Measurements from ENCODE around the gene TUT7.

The TUT7 gene

GRCh38 chr9:86285261-86285660, 68.9 kb downstream of the TUT7 start:
- H3K27me3 ChIP-seq (ENCODE audit: insufficient read depth, insufficient read length), result peaks cover 4% of the 10 kb centered on the region
- no peak overlapping the region for H3K4me3 ChIP-seq (ENCODE audit: insufficient read length, low read depth)
- no peak overlapping the region for H3K9ac ChIP-seq (ENCODE audit: insufficient read length, low read depth)
- DNase-seq (ENCODE audit: low read depth, low spot score), result no peak
- no peak for TF ChIP-seq ZNF274 (IDR thresholded peaks at IDR 0.05; ENCODE audit: low read depth, low read length)
- no peak for TF ChIP-seq SUZ12 (IDR thresholded peaks at IDR 0.05; ENCODE audit: extremely low read depth, insufficient read depth, insufficient read length)
- TF ChIP-seq YY1 (IDR thresholded peaks at IDR 0.05; ENCODE audit: insufficient read depth, insufficient read length), result no peak
- no peaks in the 10 kb centered on the region for H3K9me3 ChIP-seq (ENCODE audit: insufficient read depth, low read length)
- no peaks in the 10 kb centered on the region for H3K4me1 ChIP-seq (ENCODE audit: insufficient read depth, insufficient read length)
- H3K36me3 ChIP-seq (ENCODE audit: insufficient read depth, insufficient read length, low read length), result no peaks in the 10 kb centered on the region

GRCh38 chr9:86282979-86283535, 71.2 kb downstream of the TUT7 start:
- DNase-seq (ENCODE audit: low read depth, low spot score), result no peak

DNA sequence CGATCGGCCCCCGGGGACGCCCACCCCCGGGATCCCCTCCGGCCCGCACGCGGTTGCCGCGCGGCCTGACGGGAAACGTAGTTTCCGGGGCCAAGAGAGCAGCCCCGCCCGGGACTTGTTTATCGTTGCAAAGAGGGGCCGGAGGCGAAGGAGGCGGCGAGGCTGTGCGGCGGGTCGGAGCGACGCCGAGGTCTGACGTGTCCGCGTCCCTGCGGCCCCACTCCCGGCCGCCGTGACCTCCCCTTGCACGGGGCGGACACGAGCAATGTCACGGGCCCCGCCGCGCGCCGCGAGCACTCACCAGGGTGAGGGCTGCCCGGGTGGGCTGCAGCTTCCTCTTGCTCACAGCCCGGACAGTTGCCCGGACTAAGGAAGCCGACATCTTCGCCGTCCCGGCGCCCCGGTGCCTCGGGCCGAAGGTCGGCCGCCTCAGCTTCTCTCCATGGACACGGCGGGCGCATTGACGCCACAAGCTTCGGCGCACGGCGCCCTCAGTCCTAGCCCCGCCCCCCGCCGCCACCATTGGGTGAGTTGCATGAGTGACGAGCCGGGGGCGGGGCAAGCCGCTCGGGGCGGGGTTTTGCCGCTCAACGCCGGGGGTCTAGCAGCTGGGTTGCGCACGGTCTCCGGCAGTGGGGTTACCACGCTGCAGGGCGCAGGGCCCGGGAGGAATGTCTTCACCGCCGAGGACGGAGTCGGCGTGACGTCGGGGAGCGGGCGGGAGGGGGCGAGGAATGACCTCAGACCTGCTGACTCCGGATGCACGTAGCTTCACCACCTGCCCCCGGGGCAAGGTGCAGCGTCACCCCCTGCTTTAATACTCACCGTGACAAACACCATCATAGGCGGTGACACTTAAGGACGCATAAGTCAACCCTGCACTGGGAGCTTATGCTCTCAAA, 71.9 kb downstream of the TUT7 start, which contains the start of gene ISCA1:
ISCA1 (minus strand) TSS at position 462 of the 902 bp plus-strand sequence; CDS start at position 382, 80 bp downstream.
- Histone ChIP-seq H3K4me1 (ENCODE audit: insufficient read depth, insufficient read length) (peaks cover 5% of the 10 kb centered on the region), H3K27me3 (ENCODE audit: insufficient read depth, insufficient read length) (peaks cover 4% of the 10 kb centered on the region), H3K9me3 (ENCODE audit: insufficient read depth, low read length) (no peaks in the 10 kb centered on the region), H3K36me3 (ENCODE audit: insufficient read depth, insufficient read length, low read length) (peaks cover 24% of the 10 kb centered on the region), H3K9ac (ENCODE audit: insufficient read length, low read depth) (peak within 1 kb of the TSS; percentile 94), H3K4me3 (ENCODE audit: insufficient read length, low read depth) (peak within 1 kb of the TSS; percentile 97)
- TF ChIP-seq YY1 (IDR thresholded peaks at IDR 0.05; ENCODE audit: insufficient read depth, insufficient read length), result no peak
- TF ChIP-seq SUZ12 (IDR thresholded peaks at IDR 0.05; ENCODE audit: extremely low read depth, insufficient read depth, insufficient read length), result no peak
- TF ChIP-seq ZNF274 (IDR thresholded peaks at IDR 0.05; ENCODE audit: low read depth, low read length), result no peak
- peak; percentile 94 for DNase-seq (ENCODE audit: low read depth, low spot score)

More at GRCh38 chr9:86282979-86283535, 71.2 kb downstream of the TUT7 start:
- no peaks in the 10 kb centered on the region for H3K9me3 ChIP-seq (ENCODE audit: insufficient read depth, low read length)
- H3K36me3 ChIP-seq (ENCODE audit: insufficient read depth, insufficient read length, low read length), result peaks cover 20% of the 10 kb centered on the region
- TF ChIP-seq SUZ12 (IDR thresholded peaks at IDR 0.05; ENCODE audit: extremely low read depth, insufficient read depth, insufficient read length) (no peak), ZNF274 (IDR thresholded peaks at IDR 0.05; ENCODE audit: low read depth, low read length) (no peak), YY1 (IDR thresholded peaks at IDR 0.05; ENCODE audit: insufficient read depth, insufficient read length) (no peak)
- peak overlapping the region; percentile 97 for H3K4me3 ChIP-seq (ENCODE audit: insufficient read length, low read depth)
- peaks cover 5% of the 10 kb centered on the region for H3K4me1 ChIP-seq (ENCODE audit: insufficient read depth, insufficient read length)
- peaks cover 4% of the 10 kb centered on the region for H3K27me3 ChIP-seq (ENCODE audit: insufficient read depth, insufficient read length)
- H3K9ac ChIP-seq (ENCODE audit: insufficient read length, low read depth), result peak overlapping the region; percentile 73

DNA sequence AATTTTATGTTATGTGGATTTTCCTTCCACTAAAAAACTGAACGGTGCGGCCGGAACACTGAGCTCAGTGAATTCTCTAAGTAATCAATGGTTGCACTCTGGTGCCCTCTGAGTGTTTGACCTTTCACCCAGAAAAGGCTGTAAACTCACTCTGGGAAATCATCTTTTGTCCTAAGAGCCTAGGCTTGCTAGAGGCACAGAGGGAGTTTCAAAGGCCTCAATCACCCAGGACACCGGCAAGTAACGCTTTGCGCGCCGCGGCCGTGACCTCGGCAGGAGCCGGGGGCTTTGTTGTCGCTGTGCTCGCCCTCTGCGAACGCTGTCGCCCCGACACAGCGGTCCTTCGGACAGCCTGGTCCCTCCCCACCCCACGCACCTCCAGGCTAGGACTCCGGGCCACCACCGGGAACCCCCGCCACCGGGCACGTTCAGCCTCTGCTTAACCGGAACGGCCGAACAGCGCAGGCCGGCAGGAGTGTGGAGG, 72.6 kb downstream of the TUT7 start:
- Histone ChIP-seq H3K9ac (ENCODE audit: insufficient read length, low read depth) (peak overlapping the region; percentile 94), H3K4me3 (ENCODE audit: insufficient read length, low read depth) (peak overlapping the region; percentile 97), H3K9me3 (ENCODE audit: insufficient read depth, low read length) (no peaks in the 10 kb centered on the region), H3K27me3 (ENCODE audit: insufficient read depth, insufficient read length) (peaks cover 4% of the 10 kb centered on the region), H3K36me3 (ENCODE audit: insufficient read depth, insufficient read length, low read length) (peaks cover 24% of the 10 kb centered on the region), H3K4me1 (ENCODE audit: insufficient read depth, insufficient read length) (peaks cover 5% of the 10 kb centered on the region)
- TF ChIP-seq YY1 (IDR thresholded peaks at IDR 0.05; ENCODE audit: insufficient read depth, insufficient read length) (no peak), ZNF274 (IDR thresholded peaks at IDR 0.05; ENCODE audit: low read depth, low read length) (no peak), SUZ12 (IDR thresholded peaks at IDR 0.05; ENCODE audit: extremely low read depth, insufficient read depth, insufficient read length) (no peak)
- DNase-seq (ENCODE audit: low read depth, low spot score), result no peak

GRCh38 chr9:86280580-86280979, 73.6 kb downstream of the TUT7 start:
- H3K4me1 ChIP-seq (ENCODE audit: insufficient read depth, insufficient read length), result peaks cover 8% of the 10 kb centered on the region
- peak overlapping the region; percentile 97 for H3K4me3 ChIP-seq (ENCODE audit: insufficient read length, low read depth)
- H3K9me3 ChIP-seq (ENCODE audit: insufficient read depth, low read length), result no peaks in the 10 kb centered on the region
- no peak for TF ChIP-seq YY1 (IDR thresholded peaks at IDR 0.05; ENCODE audit: insufficient read depth, insufficient read length)
- TF ChIP-seq ZNF274 (IDR thresholded peaks at IDR 0.05; ENCODE audit: low read depth, low read length), result no peak
- TF ChIP-seq SUZ12 (IDR thresholded peaks at IDR 0.05; ENCODE audit: extremely low read depth, insufficient read depth, insufficient read length), result no peak
- H3K27me3 ChIP-seq (ENCODE audit: insufficient read depth, insufficient read length), result peaks cover 4% of the 10 kb centered on the region
- H3K9ac ChIP-seq (ENCODE audit: insufficient read length, low read depth), result peak overlapping the region; percentile 32
- no peak for DNase-seq (ENCODE audit: low read depth, low spot score)
- H3K36me3 ChIP-seq (ENCODE audit: insufficient read depth, insufficient read length, low read length), result peaks cover 24% of the 10 kb centered on the region

- no peak for TF ChIP-seq YY1 (IDR thresholded peaks at IDR 0.05; ENCODE audit: insufficient read depth, insufficient read length)
- no peak for TF ChIP-seq ZNF274 (IDR thresholded peaks at IDR 0.05; ENCODE audit: low read depth, low read length)
- no peak for TF ChIP-seq SUZ12 (IDR thresholded peaks at IDR 0.05; ENCODE audit: extremely low read depth, insufficient read depth, insufficient read length)
- Histone ChIP-seq H3K27me3 (ENCODE audit: insufficient read depth, insufficient read length) (peaks cover 4% of the 10 kb centered on the region), H3K9me3 (ENCODE audit: insufficient read depth, low read length) (no peaks in the 10 kb centered on the region), H3K9ac (ENCODE audit: insufficient read length, low read depth) (no peak overlapping the region), H3K4me1 (ENCODE audit: insufficient read depth, insufficient read length) (peaks cover 8% of the 10 kb centered on the region), H3K4me3 (ENCODE audit: insufficient read length, low read depth) (no peak overlapping the region), H3K36me3 (ENCODE audit: insufficient read depth, insufficient read length, low read length) (peaks cover 28% of the 10 kb centered on the region)
- DNase-seq (ENCODE audit: low read depth, low spot score), result no peak
These were observed 74.4 kb downstream of the TUT7 start for GRCh38 chr9:86279839-86280238.

- no peak for DNase-seq (ENCODE audit: low read depth, low spot score)
These were observed 77.1 kb downstream of the TUT7 start for GRCh38 chr9:86277072-86277471.

More at GRCh38 chr9:86277072-86277471, 77.1 kb downstream of the TUT7 start:
- H3K36me3 ChIP-seq (ENCODE audit: insufficient read depth, insufficient read length, low read length), result peaks cover 55% of the 10 kb centered on the region
- TF ChIP-seq SUZ12 (IDR thresholded peaks at IDR 0.05; ENCODE audit: extremely low read depth, insufficient read depth, insufficient read length) (no peak), ZNF274 (IDR thresholded peaks at IDR 0.05; ENCODE audit: low read depth, low read length) (no peak), YY1 (IDR thresholded peaks at IDR 0.05; ENCODE audit: insufficient read depth, insufficient read length) (no peak)
- H3K27me3 ChIP-seq (ENCODE audit: insufficient read depth, insufficient read length), result no peaks in the 10 kb centered on the region
- H3K9ac ChIP-seq (ENCODE audit: insufficient read length, low read depth), result no peak overlapping the region
- H3K4me3 ChIP-seq (ENCODE audit: insufficient read length, low read depth), result no peak overlapping the region
- no peaks in the 10 kb centered on the region for H3K9me3 ChIP-seq (ENCODE audit: insufficient read depth, low read length)
- H3K4me1 ChIP-seq (ENCODE audit: insufficient read depth, insufficient read length), result peaks cover 8% of the 10 kb centered on the region
